Astrocyte (in vitro differentiated cells and primary cell): ENCODE data around the gene PEX14. TPM values are rescaled to one million over a fixed set of nuclear protein-coding genes. Genes with fewer than 3 reads are reported as not detected.

Experiments
- DNase-seq: peaks from one replicate; pipeline ENCODE4 v3.0.0-alpha.2; 2010; ENCODE audit warnings: low read depth
- FAIRE-seq: peaks from 2 replicates; lab custom pipeline; 2011; peaks lifted over from hg19 to GRCh38; lab: Jason Lieb, UNC
- H2AFZ ChIP-seq: 2 replicates; pipeline ENCODE4 v1.6.0; 2012; ENCODE audit warnings: low read depth, low read length, inconsistent platforms
- H3K27ac ChIP-seq: 2 replicates; pipeline ENCODE4 v1.5.1; 2011; ENCODE audit warnings: low read depth, low read length, inconsistent platforms
- H3K27me3 ChIP-seq: 2 replicates; pipeline ENCODE4 v1.6.0; 2011; ENCODE audit warnings: low read length, inconsistent platforms; ENCODE audit not compliant: insufficient read depth
- H3K36me3 ChIP-seq: 2 replicates; pipeline ENCODE4 v1.5.1; 2011; ENCODE audit warnings: low read length, inconsistent platforms; ENCODE audit not compliant: insufficient read depth
- H3K4me1 ChIP-seq: 2 replicates; pipeline ENCODE4 v1.5.1; 2011; ENCODE audit warnings: low read length, inconsistent platforms; ENCODE audit not compliant: insufficient read depth
- H3K4me2 ChIP-seq: 2 replicates; pipeline ENCODE4 v1.6.0; 2012; ENCODE audit warnings: low read length, inconsistent platforms
- H3K4me3 ChIP-seq: 2 replicates; pipeline ENCODE4 v1.5.1; 2011; ENCODE audit warnings: low read depth, mild to moderate bottlenecking, low read length, inconsistent platforms; ENCODE audit not compliant: insufficient read depth
- H3K79me2 ChIP-seq: 2 replicates; pipeline ENCODE4 v1.6.0; 2012; ENCODE audit warnings: mild to moderate bottlenecking, low read length, inconsistent platforms; ENCODE audit not compliant: insufficient read depth
- H3K9ac ChIP-seq: 2 replicates; pipeline ENCODE4 v1.6.0; 2012; ENCODE audit warnings: mild to moderate bottlenecking, low read length, inconsistent platforms
- H3K9me3 ChIP-seq: 2 replicates; pipeline ENCODE4 v1.5.1; 2012; ENCODE audit warnings: low read depth, mild to moderate bottlenecking, low read length, inconsistent platforms; ENCODE audit not compliant: insufficient read depth
- H4K20me1 ChIP-seq: 2 replicates; pipeline ENCODE4 v1.6.0; 2012; ENCODE audit warnings: low read length, inconsistent platforms; ENCODE audit not compliant: insufficient read depth
- H3K27ac Mint-ChIP-seq: one replicate; pipeline ENCODE4 v1.8.0; 2021; ENCODE audit warnings: mild to moderate bottlenecking, mixed read lengths; ENCODE audit not compliant: unreplicated experiment
- H3K27me3 Mint-ChIP-seq: one replicate; pipeline ENCODE4 v1.8.0; 2021; ENCODE audit warnings: low read depth, mixed read lengths; ENCODE audit not compliant: unreplicated experiment
- H3K36me3 Mint-ChIP-seq: one replicate; pipeline ENCODE4 v1.8.0; 2021; ENCODE audit warnings: low read depth, mixed read lengths; ENCODE audit not compliant: unreplicated experiment
- H3K4me1 Mint-ChIP-seq: one replicate; pipeline ENCODE4 v1.8.0; 2021; ENCODE audit warnings: low read depth, mixed read lengths; ENCODE audit not compliant: unreplicated experiment
- H3K4me3 Mint-ChIP-seq: one replicate; pipeline ENCODE4 v1.8.0; 2021; ENCODE audit warnings: mild to moderate bottlenecking, moderate library complexity, mixed read lengths; ENCODE audit not compliant: unreplicated experiment
- H3K9me3 Mint-ChIP-seq: one replicate; pipeline ENCODE4 v1.8.0; 2021; ENCODE audit warnings: mild to moderate bottlenecking, mixed read lengths; ENCODE audit not compliant: unreplicated experiment
- EZH2 ChIP-seq: IDR thresholded peaks from 2 replicates; pipeline ENCODE4 v1.6.1; 2012; ENCODE audit warnings: mild to moderate bottlenecking, low read length, inconsistent platforms; ENCODE audit not compliant: insufficient read depth
- total RNA-seq: library from RNA; stranded (reverse); gene quantifications from 2 replicates; pipeline ENCODE4 v1.2.1, GENCODE V29; 2021
- TF ChIP-seq, protein P1 (sequence below): IDR thresholded peaks from 2 replicates; pipeline ENCODE4 v1.5.1; 2011; ENCODE audit warnings: low read depth, mild to moderate bottlenecking, inconsistent platforms, low read length, moderate library complexity; ENCODE audit not compliant: insufficient read depth

PEX14 gene
- total RNA-seq, 1 donor from 2014 or later: 23.3 TPM

- Mint-ChIP-seq H3K27me3 (no peaks in the 10 kb centered on the region), H3K4me3 (no peak overlapping the region), H3K9me3 (no peaks in the 10 kb centered on the region), H3K27ac (no peak overlapping the region), H3K36me3 (peaks cover 1% of the 10 kb centered on the region), H3K4me1 (no peaks in the 10 kb centered on the region)
- Histone ChIP-seq H3K27ac (no peak overlapping the region), H3K36me3 (no peaks in the 10 kb centered on the region), H4K20me1 (no peaks in the 10 kb centered on the region), H3K4me3 (no peak overlapping the region), H3K4me2 (no peak overlapping the region), H3K4me1 (no peaks in the 10 kb centered on the region), H3K79me2 (no peaks in the 10 kb centered on the region), H2AFZ (no peak overlapping the region), H3K9me3 (no peaks in the 10 kb centered on the region), H3K9ac (no peak overlapping the region), H3K27me3 (no peaks in the 10 kb centered on the region)
- TF ChIP-seq, protein P1, sequence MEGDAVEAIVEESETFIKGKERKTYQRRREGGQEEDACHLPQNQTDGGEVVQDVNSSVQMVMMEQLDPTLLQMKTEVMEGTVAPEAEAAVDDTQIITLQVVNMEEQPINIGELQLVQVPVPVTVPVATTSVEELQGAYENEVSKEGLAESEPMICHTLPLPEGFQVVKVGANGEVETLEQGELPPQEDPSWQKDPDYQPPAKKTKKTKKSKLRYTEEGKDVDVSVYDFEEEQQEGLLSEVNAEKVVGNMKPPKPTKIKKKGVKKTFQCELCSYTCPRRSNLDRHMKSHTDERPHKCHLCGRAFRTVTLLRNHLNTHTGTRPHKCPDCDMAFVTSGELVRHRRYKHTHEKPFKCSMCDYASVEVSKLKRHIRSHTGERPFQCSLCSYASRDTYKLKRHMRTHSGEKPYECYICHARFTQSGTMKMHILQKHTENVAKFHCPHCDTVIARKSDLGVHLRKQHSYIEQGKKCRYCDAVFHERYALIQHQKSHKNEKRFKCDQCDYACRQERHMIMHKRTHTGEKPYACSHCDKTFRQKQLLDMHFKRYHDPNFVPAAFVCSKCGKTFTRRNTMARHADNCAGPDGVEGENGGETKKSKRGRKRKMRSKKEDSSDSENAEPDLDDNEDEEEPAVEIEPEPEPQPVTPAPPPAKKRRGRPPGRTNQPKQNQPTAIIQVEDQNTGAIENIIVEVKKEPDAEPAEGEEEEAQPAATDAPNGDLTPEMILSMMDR: no peak
- no peak for TF ChIP-seq EZH2
- FAIRE-seq (no peak), DNase-seq (no peak)
Measured at GRCh38 chr1:10444248-10444647, 30.5 kb upstream of the PEX14 start.

GRCh38 chr1:10444795-10445397, 29.9 kb upstream of the PEX14 start:
- Mint-ChIP-seq H3K27me3 (no peaks in the 10 kb centered on the region), H3K9me3 (no peaks in the 10 kb centered on the region), H3K4me3 (no peak overlapping the region), H3K36me3 (peaks cover 1% of the 10 kb centered on the region), H3K27ac (no peak overlapping the region), H3K4me1 (no peaks in the 10 kb centered on the region)
- no peak for TF ChIP-seq EZH2
- TF ChIP-seq, protein P1: no peak
- H3K4me3 ChIP-seq: no peak overlapping the region
- no peaks in the 10 kb centered on the region for H3K4me1 ChIP-seq
- H2AFZ ChIP-seq: no peak overlapping the region
- no peaks in the 10 kb centered on the region for H3K79me2 ChIP-seq
- no peaks in the 10 kb centered on the region for H4K20me1 ChIP-seq
- H3K27ac ChIP-seq: no peak overlapping the region
- no peaks in the 10 kb centered on the region for H3K9me3 ChIP-seq
- DNase-seq (no peak), FAIRE-seq (no peak)
- no peaks in the 10 kb centered on the region for H3K36me3 ChIP-seq
- no peaks in the 10 kb centered on the region for H3K27me3 ChIP-seq
- H3K9ac ChIP-seq: no peak overlapping the region
- no peak overlapping the region for H3K4me2 ChIP-seq

- H3K27ac Mint-ChIP-seq: no peak overlapping the region
- no peaks in the 10 kb centered on the region for H3K36me3 Mint-ChIP-seq
- no peak overlapping the region for H3K4me3 Mint-ChIP-seq
- H3K4me1 Mint-ChIP-seq: peaks cover 7% of the 10 kb centered on the region
- FAIRE-seq (no peak), DNase-seq (no peak)
- no peaks in the 10 kb centered on the region for H3K9me3 Mint-ChIP-seq
- no peak overlapping the region for H3K27ac ChIP-seq
- H2AFZ ChIP-seq: no peak overlapping the region
- no peaks in the 10 kb centered on the region for H3K27me3 Mint-ChIP-seq
- no peaks in the 10 kb centered on the region for H4K20me1 ChIP-seq
- H3K36me3 ChIP-seq: no peaks in the 10 kb centered on the region
- no peaks in the 10 kb centered on the region for H3K27me3 ChIP-seq
- TF ChIP-seq, protein P1: no peak
- TF ChIP-seq EZH2: no peak
- peaks cover 5% of the 10 kb centered on the region for H3K4me1 ChIP-seq
- H3K4me2 ChIP-seq: no peak overlapping the region
- no peak overlapping the region for H3K4me3 ChIP-seq
- no peaks in the 10 kb centered on the region for H3K9me3 ChIP-seq
- no peaks in the 10 kb centered on the region for H3K79me2 ChIP-seq
- H3K9ac ChIP-seq: no peak overlapping the region
Measured at GRCh38 chr1:10446790-10447422, 27.8 kb upstream of the PEX14 start.
